RWPE1 (cell line): ENCODE results near the gene TNS4.

ENCODE experiments used
- CTCF ChIA-PET: fragments of 350-600 bp; sonication (Branson Sonifier 250); formaldehyde crosslinking; extraction: SDS; loops from one replicate; lab custom pipeline; 2021; lab: Yijun Ruan, JAX
- POLR2A ChIA-PET: fragments of 400-600 bp; formaldehyde crosslinking; extraction: SDS; loops from one replicate; lab custom pipeline; 2020; ENCODE audit warnings: antibody characterized with exemption; ENCODE audit not compliant: low non-redundant PET; lab: Yijun Ruan, JAX
- DNase-seq: peaks from one replicate; pipeline ENCODE4 v3.0.0; 2012; ENCODE audit warnings: low spot score
- H3K27ac ChIP-seq: fragments of 450-650 bp; 2 replicates; pipeline ENCODE4 v1.5.1; 2017
- CTCF ChIP-seq: fragments of 450-650 bp; conservative IDR thresholded peaks from 2 replicates; pipeline ENCODE4 v1.5.1; 2017; ENCODE audit warnings: low read depth, mild to moderate bottlenecking

The TNS4 gene

GRCh38 chr17:40498281-40499084 lies 2.9 kb downstream of the TNS4 start:
- TF ChIP-seq CTCF: no peak
- H3K27ac ChIP-seq: peak overlapping the region; percentile 100
- DNase-seq: no peak
- CTCF ChIA-PET: interaction anchor here (0.5 to 2.8 kb wide), 4 partner anchors 35 to 331 kb away, joined by 3 to 13 read pairs (median 10); no protein-coding TSS in a partner anchor
- POLR2A ChIA-PET: interaction anchor here (0.8 to 2.6 kb wide), 6 partner anchors 11 to 35 kb away, joined by 3 to 11 read pairs (median 6); no protein-coding TSS in a partner anchor

GRCh38 chr17:40497695-40498094 lies 3.7 kb downstream of the TNS4 start:
- no peak for DNase-seq
- CTCF ChIA-PET: interaction anchor here (0.5 to 2.8 kb wide), 4 partner anchors 36 to 332 kb away, joined by 3 to 13 read pairs (median 8); no protein-coding TSS in a partner anchor
- no peak for TF ChIP-seq CTCF
- POLR2A ChIA-PET: interaction anchor here (0.8 to 2.6 kb wide), 4 partner anchors 10 to 36 kb away, joined by 3 to 10 read pairs (median 6); no protein-coding TSS in a partner anchor
- peak overlapping the region; percentile 100 for H3K27ac ChIP-seq

- peak overlapping the region; percentile 100 for H3K27ac ChIP-seq
- ChIA-PET POLR2A (interaction anchor here (0.7 to 2.6 kb wide), 3 partner anchors 21 to 323 kb away, joined by 3 to 10 read pairs (median 6); no protein-coding TSS in a partner anchor), CTCF (interaction anchor here (0.6 to 2.8 kb wide), 4 partner anchors 36 to 384 kb away, joined by 3 to 13 read pairs (median 8); no protein-coding TSS in a partner anchor)
- no peak for DNase-seq
- TF ChIP-seq CTCF: no peak
Measured at GRCh38 chr17:40496634-40497420, 4.6 kb downstream of the TNS4 start.

GRCh38 chr17:40496170-40496569 lies 5.3 kb downstream of the TNS4 start:
- peak overlapping the region; percentile 100 for H3K27ac ChIP-seq
- TF ChIP-seq CTCF: no peak

GRCh38 chr17:40495140-40495539 lies 6.3 kb downstream of the TNS4 start:
- no peak for TF ChIP-seq CTCF
- POLR2A ChIA-PET: interaction anchor here (0.6 to 1.3 kb wide), 3 partner anchors 40 to 323 kb away, joined by 3 read pairs; no protein-coding TSS in a partner anchor
- peak overlapping the region; percentile 100 for H3K27ac ChIP-seq
- CTCF ChIA-PET: interaction anchor here (1.1 to 1.3 kb wide), 2 partner anchors 38 to 65 kb away, joined by 4 read pairs; no protein-coding TSS in a partner anchor
- DNase-seq: no peak

More at GRCh38 chr17:40496170-40496569, 5.3 kb downstream of the TNS4 start:
- ChIA-PET CTCF (interaction anchor here (0.6 kb wide), 1 partner anchor 56 kb away, joined by 3 read pairs; no protein-coding TSS in a partner anchor), POLR2A (interaction anchor here (0.7 to 2.6 kb wide), 3 partner anchors 25 to 324 kb away, joined by 3 to 10 read pairs (median 3); no protein-coding TSS in a partner anchor)
- DNase-seq: no peak

- ChIA-PET CTCF (interaction anchor here (0.6 to 0.8 kb wide), 3 partner anchors 14 to 66 kb away, joined by 4 to 7 read pairs (median 5); no protein-coding TSS in a partner anchor), POLR2A (no interaction called here)
- peak overlapping the region; percentile 100 for H3K27ac ChIP-seq
- TF ChIP-seq CTCF: no peak
- no peak for DNase-seq
Measured at GRCh38 chr17:40493697-40494096, 7.7 kb downstream of the TNS4 start.
